Measurements from ENCODE around the gene SQOR.

The SQOR gene

GRCh38 chr15:45634432-45635190 lies at the start of gene SQOR:
Gene SQOR (plus strand): TSS chr15:45635029. CDS start chr15:45658924, 23,895 bp downstream.
- H3K27me3 ChIP-seq (ENCODE audit: control insufficient read depth in 1 of 2, insufficient read depth in 2 of 2, low read length in 2 of 2), result no peaks in the 10 kb centered on the region
- peak within 1 kb of the TSS; percentile 85 for H3K27ac ChIP-seq (ENCODE audit: low read depth, low read length)
- peaks cover 25 to 34% of the 10 kb centered on the region in 2 donors for H3K4me1 ChIP-seq (ENCODE audit: control insufficient read depth in 1 of 2, insufficient read depth in 2 of 2, low read length in 2 of 2)
- no peaks in the 10 kb centered on the region for H3K36me3 ChIP-seq (ENCODE audit: control insufficient read depth in 1 of 2, insufficient read depth in 2 of 2, low read length in 2 of 2)
- peak within 1 kb of the TSS; percentile 93 to 95 for H3K4me3 ChIP-seq (ENCODE audit: low read depth in 1 of 2, low read length in 2 of 2)
- peak within 1 kb of the TSS; percentile 96 to 98 for H3K9ac ChIP-seq (ENCODE audit: low read depth in 1 of 2, low read length in 2 of 2)
- H3K9me3 ChIP-seq (ENCODE audit: control insufficient read depth in 1 of 2, low read length in 2 of 2), result no peaks in the 10 kb centered on the region

GRCh38 chr15:45585069-45585791 lies 49.6 kb upstream of the SQOR start:
- H3K9ac ChIP-seq (ENCODE audit: low read depth in 1 of 2, low read length in 2 of 2), result no peak overlapping the region
- peak overlapping the region in 1 of 2 donors; percentile 96 for H3K4me3 ChIP-seq (ENCODE audit: low read depth in 1 of 2, low read length in 2 of 2)
- H3K4me1 ChIP-seq (ENCODE audit: control insufficient read depth in 1 of 2, insufficient read depth in 2 of 2, low read length in 2 of 2), result peaks cover 25 to 27% of the 10 kb centered on the region in 2 donors
- H3K9me3 ChIP-seq (ENCODE audit: control insufficient read depth in 1 of 2, low read length in 2 of 2), result no peaks in the 10 kb centered on the region
- no peaks in the 10 kb centered on the region for H3K27me3 ChIP-seq (ENCODE audit: control insufficient read depth in 1 of 2, insufficient read depth in 2 of 2, low read length in 2 of 2)
- no peak overlapping the region for H3K27ac ChIP-seq (ENCODE audit: low read depth, low read length)
- H3K36me3 ChIP-seq (ENCODE audit: control insufficient read depth in 1 of 2, insufficient read depth in 2 of 2, low read length in 2 of 2), result no peaks in the 10 kb centered on the region

- H3K4me3 ChIP-seq (ENCODE audit: low read depth in 1 of 2, low read length in 2 of 2), result peak overlapping the region; percentile 94 to 96
- H3K9ac ChIP-seq (ENCODE audit: low read depth in 1 of 2, low read length in 2 of 2), result peak overlapping the region; percentile 99
- H3K27me3 ChIP-seq (ENCODE audit: control insufficient read depth in 1 of 2, insufficient read depth in 2 of 2, low read length in 2 of 2), result no peaks in the 10 kb centered on the region
- peaks cover 25 to 27% of the 10 kb centered on the region in 2 donors for H3K4me1 ChIP-seq (ENCODE audit: control insufficient read depth in 1 of 2, insufficient read depth in 2 of 2, low read length in 2 of 2)
- H3K9me3 ChIP-seq (ENCODE audit: control insufficient read depth in 1 of 2, low read length in 2 of 2), result no peaks in the 10 kb centered on the region
- no peaks in the 10 kb centered on the region for H3K36me3 ChIP-seq (ENCODE audit: control insufficient read depth in 1 of 2, insufficient read depth in 2 of 2, low read length in 2 of 2)
- H3K27ac ChIP-seq (ENCODE audit: low read depth, low read length), result peak overlapping the region; percentile 98
Observed at GRCh38 chr15:45586125-45586524, 48.7 kb upstream of the SQOR start.

- Histone ChIP-seq H3K4me3 (ENCODE audit: low read depth in 1 of 2, low read length in 2 of 2) (peak overlapping the region; percentile 94 to 96), H3K27ac (ENCODE audit: low read depth, low read length) (peak overlapping the region; percentile 98), H3K4me1 (ENCODE audit: control insufficient read depth in 1 of 2, insufficient read depth in 2 of 2, low read length in 2 of 2) (peaks cover 27 to 28% of the 10 kb centered on the region in 2 donors), H3K36me3 (ENCODE audit: control insufficient read depth in 1 of 2, insufficient read depth in 2 of 2, low read length in 2 of 2) (no peaks in the 10 kb centered on the region), H3K9ac (ENCODE audit: low read depth in 1 of 2, low read length in 2 of 2) (peak overlapping the region; percentile 99), H3K27me3 (ENCODE audit: control insufficient read depth in 1 of 2, insufficient read depth in 2 of 2, low read length in 2 of 2) (no peaks in the 10 kb centered on the region), H3K9me3 (ENCODE audit: control insufficient read depth in 1 of 2, low read length in 2 of 2) (no peaks in the 10 kb centered on the region)
Observed at GRCh38 chr15:45586601-45587094, 48.2 kb upstream of the SQOR start.

GRCh38 chr15:45587095-45587862 lies 47.5 kb upstream of the SQOR start, which contains the start of gene BLOC1S6:
Gene BLOC1S6 (plus strand): TSS chr15:45587379. CDS start chr15:45587444, 65 bp downstream.
- Histone ChIP-seq H3K4me3 (ENCODE audit: low read depth in 1 of 2, low read length in 2 of 2) (peak within 1 kb of the TSS; percentile 94 to 96), H3K9me3 (ENCODE audit: control insufficient read depth in 1 of 2, low read length in 2 of 2) (no peaks in the 10 kb centered on the region), H3K9ac (ENCODE audit: low read depth in 1 of 2, low read length in 2 of 2) (peak within 1 kb of the TSS; percentile 99), H3K4me1 (ENCODE audit: control insufficient read depth in 1 of 2, insufficient read depth in 2 of 2, low read length in 2 of 2) (peaks cover 27 to 28% of the 10 kb centered on the region in 2 donors), H3K27ac (ENCODE audit: low read depth, low read length) (peak within 1 kb of the TSS; percentile 98), H3K27me3 (ENCODE audit: control insufficient read depth in 1 of 2, insufficient read depth in 2 of 2, low read length in 2 of 2) (no peaks in the 10 kb centered on the region), H3K36me3 (ENCODE audit: control insufficient read depth in 1 of 2, insufficient read depth in 2 of 2, low read length in 2 of 2) (no peaks in the 10 kb centered on the region)

- Histone ChIP-seq H3K27me3 (ENCODE audit: control insufficient read depth in 1 of 2, insufficient read depth in 2 of 2, low read length in 2 of 2) (no peaks in the 10 kb centered on the region), H3K36me3 (ENCODE audit: control insufficient read depth in 1 of 2, insufficient read depth in 2 of 2, low read length in 2 of 2) (peaks cover 0 to 1% of the 10 kb centered on the region in 2 donors), H3K4me3 (ENCODE audit: low read depth in 1 of 2, low read length in 2 of 2) (peak overlapping the region; percentile 94 to 96), H3K9ac (ENCODE audit: low read depth in 1 of 2, low read length in 2 of 2) (peak overlapping the region; percentile 99), H3K27ac (ENCODE audit: low read depth, low read length) (peak overlapping the region; percentile 98), H3K9me3 (ENCODE audit: control insufficient read depth in 1 of 2, low read length in 2 of 2) (no peaks in the 10 kb centered on the region), H3K4me1 (ENCODE audit: control insufficient read depth in 1 of 2, insufficient read depth in 2 of 2, low read length in 2 of 2) (peaks cover 27 to 28% of the 10 kb centered on the region in 2 donors)
Observed at GRCh38 chr15:45587863-45588170, 47.0 kb upstream of the SQOR start.

- Histone ChIP-seq H3K27ac (ENCODE audit: low read depth, low read length) (peak overlapping the region; percentile 98), H3K4me1 (ENCODE audit: control insufficient read depth in 1 of 2, insufficient read depth in 2 of 2, low read length in 2 of 2) (peaks cover 27 to 28% of the 10 kb centered on the region in 2 donors), H3K9me3 (ENCODE audit: control insufficient read depth in 1 of 2, low read length in 2 of 2) (no peaks in the 10 kb centered on the region), H3K27me3 (ENCODE audit: control insufficient read depth in 1 of 2, insufficient read depth in 2 of 2, low read length in 2 of 2) (no peaks in the 10 kb centered on the region), H3K36me3 (ENCODE audit: control insufficient read depth in 1 of 2, insufficient read depth in 2 of 2, low read length in 2 of 2) (peaks cover 0 to 3% of the 10 kb centered on the region in 2 donors), H3K4me3 (ENCODE audit: low read depth in 1 of 2, low read length in 2 of 2) (peak overlapping the region; percentile 94 to 96), H3K9ac (ENCODE audit: low read depth in 1 of 2, low read length in 2 of 2) (peak overlapping the region; percentile 99)
Observed at GRCh38 chr15:45588219-45588875, 46.5 kb upstream of the SQOR start.

GRCh38 chr15:45589256-45589655 lies 45.6 kb upstream of the SQOR start:
- Histone ChIP-seq H3K4me3 (ENCODE audit: low read depth in 1 of 2, low read length in 2 of 2) (peak overlapping the region; percentile 94 to 96), H3K4me1 (ENCODE audit: control insufficient read depth in 1 of 2, insufficient read depth in 2 of 2, low read length in 2 of 2) (peaks cover 27 to 28% of the 10 kb centered on the region in 2 donors), H3K9ac (ENCODE audit: low read depth in 1 of 2, low read length in 2 of 2) (no peak overlapping the region), H3K27me3 (ENCODE audit: control insufficient read depth in 1 of 2, insufficient read depth in 2 of 2, low read length in 2 of 2) (no peaks in the 10 kb centered on the region), H3K27ac (ENCODE audit: low read depth, low read length) (no peak overlapping the region), H3K36me3 (ENCODE audit: control insufficient read depth in 1 of 2, insufficient read depth in 2 of 2, low read length in 2 of 2) (peaks cover 0 to 3% of the 10 kb centered on the region in 2 donors), H3K9me3 (ENCODE audit: control insufficient read depth in 1 of 2, low read length in 2 of 2) (no peaks in the 10 kb centered on the region)

- Histone ChIP-seq H3K9me3 (ENCODE audit: control insufficient read depth in 1 of 2, low read length in 2 of 2) (no peaks in the 10 kb centered on the region), H3K4me3 (ENCODE audit: low read depth in 1 of 2, low read length in 2 of 2) (no peak overlapping the region), H3K36me3 (ENCODE audit: control insufficient read depth in 1 of 2, insufficient read depth in 2 of 2, low read length in 2 of 2) (peaks cover 0 to 20% of the 10 kb centered on the region in 2 donors), H3K27me3 (ENCODE audit: control insufficient read depth in 1 of 2, insufficient read depth in 2 of 2, low read length in 2 of 2) (no peaks in the 10 kb centered on the region), H3K4me1 (ENCODE audit: control insufficient read depth in 1 of 2, insufficient read depth in 2 of 2, low read length in 2 of 2) (peaks cover 3 to 4% of the 10 kb centered on the region in 2 donors), H3K27ac (ENCODE audit: low read depth, low read length) (no peak overlapping the region), H3K9ac (ENCODE audit: low read depth in 1 of 2, low read length in 2 of 2) (no peak overlapping the region)
Observed at GRCh38 chr15:45594319-45594718, 40.5 kb upstream of the SQOR start.
